GM21367 (cell line): ENCODE measurements around the gene CHMP3.
A peak's percentile ranks its signal among the peaks of the same experiment; 100 is the strongest.
"Not testable (repeated sequence)": the region's sequence is repeated elsewhere in the genome, so short reads cannot be mapped to it uniquely, and the experiment has no call there.

Source experiments
- ATAC-seq: cut with Tn5 transposase; IDR thresholded peaks from one replicate; pipeline ENCODE4 v1.9.1; 2021; ENCODE audit not compliant: unreplicated experiment

The CHMP3 gene

DNA sequence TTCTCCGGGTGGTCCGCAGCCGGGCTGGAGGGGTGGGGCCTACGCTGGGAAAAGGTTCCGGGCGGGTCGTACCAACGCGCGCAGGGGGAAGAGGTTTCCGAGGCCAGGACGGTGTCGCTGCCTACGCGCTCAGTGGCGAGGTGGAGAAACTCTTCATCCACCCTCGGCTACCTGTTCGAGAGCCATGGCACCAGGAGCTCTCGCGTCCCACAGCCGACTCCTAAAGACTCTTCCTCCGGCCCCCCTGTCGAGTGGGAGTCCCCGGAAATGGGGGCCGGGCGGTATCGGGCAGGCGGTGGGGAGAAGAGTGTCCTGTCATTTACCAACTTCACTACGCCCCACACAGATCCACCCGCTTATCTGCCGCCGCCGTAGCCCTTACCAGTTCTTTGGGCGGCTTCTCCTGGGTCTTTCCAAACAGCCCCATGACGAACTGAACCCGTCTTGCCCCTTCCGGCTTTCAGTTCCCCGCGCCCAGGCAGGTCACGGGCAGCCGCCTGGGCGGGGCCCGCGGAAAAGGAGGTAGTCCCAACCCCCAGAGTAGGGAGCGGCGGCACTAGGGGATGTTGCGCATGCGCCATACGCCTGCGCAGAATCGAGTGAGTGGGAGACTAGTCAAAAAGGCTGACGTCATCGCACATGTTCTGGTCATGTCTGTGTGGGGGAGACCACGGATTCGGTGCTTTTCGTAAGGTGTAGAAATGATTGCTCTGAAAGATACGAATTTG is at the start of gene CHMP3:
CHMP3 (minus strand) TSS at position 522 of the 728 bp plus-strand sequence; CDS start at position 427, 95 bp downstream.
- peak; percentile 78 for ATAC-seq

DNA sequence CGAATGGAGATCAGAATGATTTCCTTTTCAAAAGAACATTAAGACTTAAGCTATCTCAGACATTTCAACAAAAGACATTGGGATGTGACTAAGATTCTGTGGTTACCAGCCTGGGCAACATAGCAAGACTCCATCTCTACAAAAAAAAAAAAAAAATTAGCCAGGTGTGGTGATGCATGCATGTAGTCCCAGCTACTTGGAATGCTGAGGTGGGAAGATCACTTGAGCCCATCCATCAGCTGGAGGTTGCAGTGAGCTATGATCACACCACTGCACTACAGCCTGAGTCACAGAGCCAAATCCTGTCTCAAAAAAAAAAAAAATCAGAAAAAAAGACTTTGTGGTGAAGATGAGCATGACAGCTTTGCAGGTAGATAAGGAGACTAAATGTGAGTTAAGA is 47.6 kb upstream of the CHMP3 start:
- ATAC-seq, result no peak

DNA sequence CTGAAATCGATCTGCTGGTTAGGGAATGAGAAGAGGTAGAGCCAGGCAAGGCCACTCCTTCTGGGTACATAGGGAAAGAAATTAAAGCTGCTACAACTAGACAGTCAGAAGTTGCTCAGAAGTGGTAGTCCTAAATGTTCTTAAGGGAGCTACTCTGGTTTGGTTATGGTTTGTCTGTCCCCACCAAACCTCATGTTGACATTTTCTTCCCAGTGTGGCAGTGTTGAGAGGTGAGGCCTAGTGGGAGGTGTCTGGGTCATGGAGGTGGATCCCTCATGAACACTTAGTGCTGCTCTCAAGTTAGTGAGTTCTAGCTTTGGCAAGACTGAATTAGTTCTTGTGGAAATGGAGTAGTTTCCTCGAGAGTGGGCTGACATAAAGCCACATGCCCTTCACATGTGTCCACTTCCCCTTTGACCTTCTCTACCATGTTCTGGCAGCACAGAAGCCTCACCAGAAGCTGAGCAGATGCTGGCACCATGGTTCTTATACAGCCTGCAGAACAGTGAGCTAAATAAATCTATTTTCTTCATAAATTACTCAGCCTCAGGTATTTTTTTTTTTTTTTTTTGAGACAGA is 45.7 kb upstream of the CHMP3 start:
- ATAC-seq, result no peak

DNA sequence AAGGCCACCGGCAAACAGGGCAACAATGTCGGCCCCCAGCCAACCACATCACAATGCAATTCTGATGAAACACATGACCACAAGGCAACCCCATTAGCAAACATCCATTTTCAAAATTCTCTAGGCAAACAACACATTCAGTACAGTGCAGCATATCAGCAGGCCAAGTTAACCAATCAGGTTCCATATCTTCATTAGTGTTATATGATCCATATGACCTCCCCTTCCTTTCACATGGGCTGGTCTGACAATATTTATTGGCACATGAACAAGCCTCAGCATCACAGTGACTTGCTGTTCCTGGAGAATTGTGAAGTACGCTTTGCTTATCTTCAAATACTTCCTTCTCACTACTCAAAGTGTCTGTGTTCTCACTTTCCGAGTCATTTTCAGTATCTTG is 40.7 kb upstream of the CHMP3 start:
- no peak for ATAC-seq

DNA sequence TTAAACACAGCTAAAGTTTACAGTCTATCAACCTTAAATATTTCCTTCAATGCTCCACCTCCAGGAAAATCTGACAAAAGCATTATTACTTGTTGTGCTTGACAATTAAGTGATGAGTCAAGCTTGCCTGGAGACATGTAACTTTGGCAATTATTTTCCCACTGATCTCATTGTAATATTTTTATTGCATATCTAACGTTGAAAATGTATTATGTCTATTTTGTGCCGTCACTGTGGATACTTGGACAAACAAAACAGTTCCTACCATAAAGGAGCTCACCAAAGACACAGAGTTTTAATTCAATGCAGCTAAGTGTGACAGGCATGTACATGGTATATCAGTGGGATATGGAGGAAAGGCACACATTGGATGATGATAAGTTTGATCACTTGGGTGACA is 35.7 kb upstream of the CHMP3 start:
- no peak for ATAC-seq

DNA sequence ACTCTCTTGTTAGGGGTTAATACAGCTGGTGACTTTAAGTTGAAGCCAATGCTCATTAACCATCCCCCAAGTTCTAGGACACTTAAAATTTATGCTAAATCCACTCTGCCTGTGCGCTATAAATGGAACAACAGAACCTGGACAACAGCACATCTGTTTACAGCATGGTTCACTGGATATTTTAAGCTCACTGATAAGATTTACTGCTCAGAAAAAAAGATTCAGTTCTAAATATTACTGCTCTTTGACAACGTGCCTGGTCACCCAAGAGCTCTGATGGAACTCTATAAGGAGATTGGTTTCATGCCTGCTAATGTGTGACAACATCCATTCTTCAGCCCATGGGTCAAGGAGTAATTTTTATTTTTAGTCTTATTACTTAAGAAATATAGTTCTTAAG is 32.9 kb upstream of the CHMP3 start:
- no peak for ATAC-seq

DNA sequence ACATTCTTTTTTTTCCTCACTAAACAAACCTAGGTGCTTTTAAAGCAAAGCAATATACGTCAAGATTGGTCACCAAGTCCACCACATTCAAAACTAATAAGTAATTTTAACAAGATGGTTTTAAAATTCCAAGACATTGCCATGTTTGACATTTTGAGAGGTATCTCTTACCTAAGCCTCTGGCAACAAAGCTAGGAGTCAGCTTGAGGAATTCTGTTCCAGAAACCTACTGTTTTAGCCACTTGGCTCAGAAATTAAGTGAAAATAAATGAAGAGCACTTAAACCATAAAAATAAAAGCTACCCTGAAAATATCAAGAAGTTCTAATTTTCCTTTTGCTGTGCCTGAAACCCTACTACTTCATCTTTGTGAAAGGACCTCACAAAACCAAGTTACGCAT is 30.0 kb upstream of the CHMP3 start:
- ATAC-seq, result no peak

DNA sequence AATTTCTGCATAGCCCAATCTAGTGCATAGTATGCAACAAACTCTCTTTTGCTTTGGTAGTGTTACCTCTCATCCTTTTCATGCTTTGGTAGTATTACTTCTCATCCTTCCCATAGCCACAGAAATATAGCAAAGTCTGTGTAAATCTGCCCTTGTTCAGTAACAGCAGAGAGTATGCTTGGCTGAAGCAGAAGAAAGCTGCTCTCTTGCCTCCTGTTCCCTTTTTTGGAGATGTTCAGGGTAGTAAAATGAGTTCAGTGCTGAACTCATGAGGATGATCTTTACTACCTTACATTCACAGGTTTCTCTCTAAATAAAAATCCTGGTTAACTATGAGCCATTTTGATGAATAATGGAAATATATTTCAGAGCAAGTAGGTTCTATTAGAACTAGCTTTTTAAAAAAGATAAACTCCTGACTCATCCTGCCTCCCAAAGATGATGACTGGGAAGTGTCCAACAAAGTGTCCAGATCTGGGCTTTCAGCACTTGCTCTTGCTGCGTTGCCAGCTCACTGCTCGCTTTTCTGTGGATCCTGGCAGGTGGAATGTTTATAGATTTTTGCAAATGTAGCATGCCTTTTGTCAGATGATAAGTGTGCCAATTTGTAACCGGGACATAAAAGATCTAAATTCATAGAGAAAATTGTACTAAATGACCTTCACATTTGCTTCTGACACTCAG is 29.4 kb upstream of the CHMP3 start:
- no peak for ATAC-seq

DNA sequence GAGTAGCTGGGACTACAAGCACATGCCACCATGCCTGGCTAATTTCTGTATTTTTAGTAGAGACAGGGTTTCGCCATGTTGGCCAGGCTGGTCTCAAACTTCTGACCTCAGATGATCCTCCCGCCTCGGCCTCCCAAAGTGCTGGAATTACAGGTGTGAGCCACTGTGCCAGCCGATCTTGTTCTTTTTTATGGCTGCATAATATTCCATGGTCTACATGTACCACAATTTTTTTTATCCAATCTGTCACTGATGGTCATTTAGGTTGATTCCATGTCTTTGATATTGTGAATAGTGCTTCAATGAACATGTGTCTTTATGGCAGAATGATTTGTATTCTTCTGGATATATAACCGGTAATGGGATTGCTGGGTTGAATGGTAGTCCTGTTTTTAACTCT is 26.5 kb upstream of the CHMP3 start:
- not testable (repeated sequence) for ATAC-seq

DNA sequence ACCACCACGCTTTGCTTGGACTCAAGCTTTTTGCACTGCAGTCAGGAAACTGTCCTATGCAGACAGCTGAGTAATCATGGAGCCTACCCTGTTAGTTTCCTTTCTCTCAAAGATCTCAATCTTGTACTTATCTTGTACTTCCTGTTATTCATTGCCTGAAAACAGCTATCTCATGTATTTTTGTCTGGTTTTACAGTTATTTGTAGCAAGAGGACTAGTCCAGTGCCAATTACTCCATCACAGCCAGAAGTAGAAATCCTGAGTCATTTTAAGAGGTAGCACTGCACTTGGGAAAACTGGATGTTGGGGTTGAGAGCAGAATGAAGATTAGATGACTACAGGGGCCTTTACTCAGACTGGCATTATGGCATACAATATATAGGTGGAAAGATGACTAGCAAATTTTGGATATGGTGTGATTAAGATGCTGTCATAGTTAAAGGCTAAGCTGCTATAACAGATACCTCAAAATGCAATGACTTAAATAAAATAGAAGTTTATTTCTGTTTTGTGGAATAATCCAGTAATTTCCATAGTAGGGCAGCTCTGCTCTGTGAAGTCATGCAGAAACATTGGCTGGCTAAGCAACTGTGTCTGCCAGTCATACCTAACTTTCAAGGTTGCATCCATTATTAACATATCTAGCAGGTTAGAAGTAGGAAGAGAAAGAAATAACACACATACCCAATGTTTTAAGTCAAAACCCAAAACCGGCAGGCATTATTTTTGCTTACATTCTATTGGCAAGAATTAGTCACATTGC is 21.1 kb upstream of the CHMP3 start:
- no peak for ATAC-seq

DNA sequence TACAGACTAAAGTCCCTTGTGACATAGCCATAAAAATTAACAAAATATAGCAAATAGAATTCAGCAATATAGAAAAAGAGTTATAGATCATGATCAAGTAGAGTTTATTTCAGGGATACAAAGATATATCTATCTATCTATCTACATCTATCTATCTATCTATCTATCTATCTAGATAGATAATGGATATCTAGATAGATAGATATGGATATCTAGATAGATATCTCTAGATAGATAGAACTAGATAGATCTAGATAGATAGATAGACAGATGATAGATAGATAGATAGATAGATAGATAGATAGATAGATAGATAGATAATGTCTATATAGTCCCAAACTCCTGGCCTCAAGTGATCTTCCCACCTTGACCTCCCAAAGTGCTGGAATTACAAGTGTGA is 17.3 kb upstream of the CHMP3 start:
- no peak for ATAC-seq

DNA sequence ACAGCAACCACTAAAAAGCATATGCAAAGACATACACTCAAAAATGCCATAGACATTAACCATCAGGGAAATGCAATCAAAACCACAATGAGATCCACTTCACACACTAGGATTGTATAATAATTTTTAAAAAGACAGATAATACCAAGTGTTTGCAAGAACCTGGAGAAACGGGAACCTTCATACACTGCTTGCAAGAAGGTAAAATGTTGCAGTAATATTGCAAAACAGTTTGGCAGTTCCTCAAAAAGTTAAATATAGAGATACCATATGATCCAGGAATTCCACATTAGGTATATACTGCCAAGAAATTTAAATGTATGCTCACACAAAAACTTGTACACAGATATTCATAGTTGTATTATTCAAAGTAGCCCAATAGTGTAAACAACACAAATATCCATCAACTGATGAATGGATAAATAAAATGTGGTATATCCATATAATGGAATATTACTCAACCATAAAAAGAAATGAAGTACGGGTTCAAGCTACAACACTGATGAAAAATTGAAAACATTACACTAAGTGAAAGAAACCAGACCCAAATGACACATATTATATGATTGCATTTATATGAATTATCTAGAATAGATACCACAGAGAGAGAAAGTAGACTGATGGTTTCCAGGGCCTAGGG is 14.7 kb upstream of the CHMP3 start:
- no peak for ATAC-seq

DNA sequence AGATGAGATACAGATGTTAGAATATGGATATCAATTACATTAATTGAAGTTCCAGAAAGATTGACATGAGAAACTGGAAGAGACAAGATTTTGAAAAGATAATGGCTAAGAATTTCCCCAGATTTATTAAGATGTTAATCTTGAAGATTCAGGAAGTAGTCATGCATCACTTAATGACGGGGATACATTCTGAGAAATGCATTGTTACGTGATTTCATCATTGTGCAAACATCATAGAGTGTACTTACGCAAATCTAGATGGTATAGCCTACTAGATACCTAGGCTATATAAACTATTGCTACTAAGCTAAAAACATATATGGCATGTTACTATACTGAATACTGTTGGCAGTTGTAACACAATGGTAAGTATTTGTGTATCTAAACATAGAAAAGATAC is 6.8 kb upstream of the CHMP3 start:
- ATAC-seq, result no peak

DNA sequence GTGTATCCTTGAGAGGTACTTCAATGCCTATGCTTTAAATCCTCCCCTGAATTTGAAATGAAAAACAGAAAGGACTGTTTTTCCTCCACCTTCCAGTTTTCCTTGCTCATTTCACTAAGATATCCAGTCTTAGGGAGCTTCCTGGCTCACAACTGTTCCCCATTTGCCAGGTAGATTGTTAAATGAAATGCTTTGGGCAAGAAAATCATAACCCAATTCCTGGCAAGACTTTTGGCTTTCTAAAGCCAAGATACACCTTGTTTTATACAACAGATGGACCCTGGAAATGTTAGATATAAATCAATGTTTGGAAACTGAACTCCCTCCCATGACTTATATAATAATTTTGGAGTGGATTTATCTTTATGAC is 3.6 kb upstream of the CHMP3 start:
- ATAC-seq, result no peak

DNA sequence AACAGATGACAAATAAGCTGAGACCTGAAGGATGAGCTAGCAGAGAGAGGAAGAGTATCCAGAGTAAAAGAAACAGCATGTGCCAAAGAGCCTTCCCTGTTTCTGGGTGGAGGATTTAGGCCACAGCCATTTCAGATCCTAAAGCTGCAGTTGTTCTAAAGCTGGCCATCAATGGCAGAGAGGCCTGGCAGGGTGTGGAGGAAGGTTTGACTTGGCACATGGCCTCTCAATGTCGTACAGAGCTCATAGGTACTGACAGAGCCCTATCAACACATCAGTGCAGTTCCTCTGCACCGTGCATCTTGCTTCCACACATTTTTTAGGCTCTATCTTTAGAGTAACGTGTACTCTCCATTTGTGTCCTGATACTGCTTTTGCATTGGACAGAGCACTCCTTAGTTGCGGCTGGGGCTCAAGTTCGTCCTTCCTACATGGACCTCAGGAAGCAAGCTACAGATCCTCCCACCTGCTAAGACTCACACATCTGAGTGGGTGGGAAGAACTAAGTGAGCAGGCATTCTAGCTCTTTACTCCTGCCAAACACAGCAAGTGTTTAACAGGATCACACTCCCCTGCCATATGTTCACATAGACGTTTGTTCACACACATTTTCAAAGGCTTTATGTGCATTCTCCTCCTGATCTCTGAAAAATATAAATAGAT is 3.0 kb upstream of the CHMP3 start:
- ATAC-seq, result no peak

DNA sequence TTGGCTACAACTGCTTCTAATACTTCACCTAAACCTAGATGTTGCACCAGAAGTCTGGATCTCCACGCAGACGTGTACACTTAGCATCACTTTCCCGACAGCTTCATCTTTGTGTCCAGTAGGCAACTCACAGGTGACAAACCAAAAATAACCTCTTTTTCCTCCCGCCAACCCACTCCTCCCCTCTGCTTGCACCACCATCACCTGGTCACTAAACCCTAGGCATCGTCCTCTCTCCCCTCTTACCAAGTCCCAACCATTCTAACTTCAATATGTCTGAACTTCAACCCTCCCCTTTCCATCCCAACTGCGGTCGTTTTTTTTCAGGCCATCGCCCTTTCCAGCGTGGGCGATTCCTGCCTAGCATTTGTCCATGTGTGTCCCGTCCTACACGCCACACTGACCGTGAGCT is 413 bp upstream of the CHMP3 start:
- ATAC-seq, result no peak

DNA sequence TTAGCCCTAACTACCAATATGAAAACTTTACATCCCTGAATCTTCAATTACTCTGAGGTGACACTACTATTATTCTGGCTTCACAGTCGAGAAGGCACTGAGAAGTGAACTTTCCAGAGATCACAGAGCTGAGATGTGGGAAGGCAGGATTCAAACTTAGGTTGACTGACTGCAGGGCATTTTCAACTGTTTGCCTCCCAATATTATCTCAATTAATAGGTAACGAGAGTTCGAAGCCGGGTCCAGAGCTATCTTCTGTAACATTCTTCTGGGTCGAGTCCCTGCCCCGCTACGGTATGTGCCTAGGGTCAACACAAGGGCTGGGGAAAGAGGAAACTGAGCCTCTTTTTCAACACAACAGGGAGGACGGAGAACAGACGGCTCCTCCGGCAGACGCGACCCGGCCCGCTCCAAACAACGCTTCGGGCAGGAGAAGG is 740 bp downstream of the CHMP3 start:
- peak; percentile 5 for ATAC-seq

DNA sequence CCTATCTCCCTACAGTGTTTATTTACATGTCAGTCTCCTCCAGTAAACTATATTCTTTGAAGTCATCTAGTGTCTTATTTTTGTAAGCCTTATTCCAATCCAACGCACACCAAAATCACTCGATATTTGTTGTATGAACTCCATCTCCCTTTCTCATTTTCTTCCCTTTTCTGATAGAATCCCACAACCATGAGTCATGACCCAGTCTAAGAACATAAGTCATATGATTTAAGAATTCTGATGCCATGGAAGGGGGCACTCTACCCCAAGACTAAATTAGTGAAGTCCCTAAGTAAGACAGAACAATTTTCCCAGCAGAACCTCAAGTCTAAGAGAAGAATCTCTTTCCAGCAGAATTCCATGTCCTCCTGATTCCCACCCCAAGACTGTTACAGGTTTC is 5.4 kb downstream of the CHMP3 start:
- ATAC-seq, result no peak

DNA sequence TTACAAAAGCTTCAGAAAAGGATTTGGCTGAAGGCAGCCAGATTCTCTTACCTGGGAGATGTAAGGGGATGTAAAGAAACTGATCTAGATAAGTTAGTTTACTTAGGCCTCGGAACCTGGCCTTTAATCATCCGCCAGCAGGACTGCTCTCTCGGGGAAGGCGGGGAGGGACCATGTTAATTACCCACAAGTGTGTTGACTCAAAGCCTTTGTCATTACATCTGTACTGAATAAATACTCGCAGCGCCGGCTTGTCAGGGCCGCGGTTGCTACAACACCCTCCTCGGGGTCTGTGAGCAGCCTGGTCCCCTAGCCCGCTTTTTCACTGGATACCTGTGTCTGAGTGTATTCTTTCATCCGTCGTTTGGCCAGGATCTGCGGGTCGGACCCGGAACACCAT is 6.7 kb downstream of the CHMP3 start:
- ATAC-seq, result no peak

DNA sequence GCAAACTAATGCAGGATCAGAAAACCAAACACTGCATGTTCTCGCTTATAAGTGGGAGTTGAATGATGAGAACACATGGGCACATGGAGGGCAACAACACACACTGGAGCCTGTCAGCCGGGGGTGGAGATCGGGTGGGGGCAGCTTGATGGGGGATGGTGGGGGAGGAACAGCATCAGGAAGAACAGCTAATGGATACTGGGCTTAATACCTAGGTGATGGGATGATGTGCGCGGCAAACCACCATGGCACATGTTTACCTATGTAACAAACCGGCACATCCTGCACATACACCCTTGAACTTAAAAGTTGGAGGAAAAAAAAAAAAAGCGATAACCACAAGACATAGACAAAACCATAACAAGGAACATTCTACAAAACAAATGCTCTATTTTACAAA is 10.4 kb downstream of the CHMP3 start:
- no peak for ATAC-seq
